ENCODE measurements around the gene LLGL2.

Gene LLGL2

GRCh38 chr17:75525806-75526554, 483 bp downstream of the LLGL2 start:
- DNase-seq: no peak

GRCh38 chr17:75526555-75527270, 1.2 kb downstream of the LLGL2 start:
- DNase-seq: no peak

- DNase-seq: no peak
Measured at GRCh38 chr17:75530837-75531720, 5.6 kb downstream of the LLGL2 start.

GRCh38 chr17:75531721-75532072, 6.2 kb downstream of the LLGL2 start:
- no peak for DNase-seq

- DNase-seq: no peak
Measured at GRCh38 chr17:75535119-75535537, 9.6 kb downstream of the LLGL2 start.

- DNase-seq: no peak
Measured at GRCh38 chr17:75535871-75536270, 10.4 kb downstream of the LLGL2 start.

- no peak for DNase-seq
Measured at GRCh38 chr17:75536366-75536765, 10.9 kb downstream of the LLGL2 start.

- no peak for DNase-seq
Measured at GRCh38 chr17:75539967-75540729, 14.7 kb downstream of the LLGL2 start.

- no peak for DNase-seq
Measured at GRCh38 chr17:75540923-75541503, 15.5 kb downstream of the LLGL2 start.

GRCh38 chr17:75542229-75542628, 16.7 kb downstream of the LLGL2 start:
- no peak for DNase-seq

GRCh38 chr17:75542728-75543336, 17.3 kb downstream of the LLGL2 start:
- no peak for DNase-seq

GRCh38 chr17:75544250-75544649, 18.8 kb downstream of the LLGL2 start:
- DNase-seq: no peak

GRCh38 chr17:75546181-75546580, 20.7 kb downstream of the LLGL2 start:
- DNase-seq: no peak

- no peak for DNase-seq
Measured at GRCh38 chr17:75547091-75547490, 21.6 kb downstream of the LLGL2 start.

- DNase-seq: no peak
Measured at GRCh38 chr17:75548813-75549212, 23.3 kb downstream of the LLGL2 start.

GRCh38 chr17:75549246-75550138, 24.0 kb downstream of the LLGL2 start:
- DNase-seq: no peak

- DNase-seq: no peak
Measured at GRCh38 chr17:75550139-75550465, 24.6 kb downstream of the LLGL2 start.

- no peak for DNase-seq
Measured at GRCh38 chr17:75551266-75551665, 25.8 kb downstream of the LLGL2 start.

- no peak for DNase-seq
Measured at GRCh38 chr17:75552425-75553294, 27.2 kb downstream of the LLGL2 start.

Data from NCI-H2227 treated with DMSO at 0.1 percent for 48 hours (cell line).